Measurements from ENCODE around the gene TEDC1.

TEDC1 gene

GRCh38 chr14:105484069-105484996, 6.7 kb upstream of the TEDC1 start:
- DNase-seq (ENCODE audit: low read depth in 2 of 2, low spot score in 1 of 2), result peak in 1 of 2 donors; percentile 43

GRCh38 chr14:105484997-105485393, 6.1 kb upstream of the TEDC1 start:
- DNase-seq (ENCODE audit: low read depth in 2 of 2, low spot score in 1 of 2), result no peak

- no peak for DNase-seq (ENCODE audit: low read depth in 2 of 2, low spot score in 1 of 2)
These were observed 5.3 kb upstream of the TEDC1 start for GRCh38 chr14:105485739-105486162.

GRCh38 chr14:105486163-105486973, 4.7 kb upstream of the TEDC1 start, which contains the start of gene CRIP1:
TSS of gene CRIP1 (plus strand) at chr14:105486886. CDS start at chr14:105487260, 374 bp downstream.
- DNase-seq (ENCODE audit: low read depth in 2 of 2, low spot score in 1 of 2), result no peak

DNA sequence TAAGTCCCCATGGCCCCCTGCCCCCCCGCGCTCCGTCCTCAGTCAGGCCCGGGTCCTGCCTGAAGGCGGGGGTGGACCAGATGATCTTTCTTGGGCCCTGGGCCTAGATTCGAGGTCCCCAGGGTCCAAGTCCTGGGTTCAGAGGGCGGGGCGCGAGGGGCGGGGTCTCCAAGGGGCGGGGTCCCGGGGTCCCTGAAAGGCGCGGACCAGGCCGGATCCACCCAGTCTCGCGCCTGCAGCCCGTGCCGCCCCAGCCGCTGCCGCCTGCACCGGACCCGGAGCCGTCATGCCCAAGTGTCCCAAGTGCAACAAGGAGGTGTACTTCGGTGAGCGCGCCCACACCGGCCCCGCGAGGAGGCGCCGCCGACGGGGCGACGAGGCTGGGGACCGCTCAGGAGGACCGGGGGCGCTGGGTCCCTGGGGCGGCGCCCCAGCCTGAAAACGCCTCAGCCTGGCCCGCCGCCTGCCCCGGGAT, 4.0 kb upstream of the TEDC1 start:
- DNase-seq (ENCODE audit: low read depth in 2 of 2, low spot score in 1 of 2), result peak in 1 of 2 donors; percentile 47

GRCh38 chr14:105487449-105487985, 3.5 kb upstream of the TEDC1 start:
- peak in 1 of 2 donors; percentile 53 for DNase-seq (ENCODE audit: low read depth in 2 of 2, low spot score in 1 of 2)

DNA sequence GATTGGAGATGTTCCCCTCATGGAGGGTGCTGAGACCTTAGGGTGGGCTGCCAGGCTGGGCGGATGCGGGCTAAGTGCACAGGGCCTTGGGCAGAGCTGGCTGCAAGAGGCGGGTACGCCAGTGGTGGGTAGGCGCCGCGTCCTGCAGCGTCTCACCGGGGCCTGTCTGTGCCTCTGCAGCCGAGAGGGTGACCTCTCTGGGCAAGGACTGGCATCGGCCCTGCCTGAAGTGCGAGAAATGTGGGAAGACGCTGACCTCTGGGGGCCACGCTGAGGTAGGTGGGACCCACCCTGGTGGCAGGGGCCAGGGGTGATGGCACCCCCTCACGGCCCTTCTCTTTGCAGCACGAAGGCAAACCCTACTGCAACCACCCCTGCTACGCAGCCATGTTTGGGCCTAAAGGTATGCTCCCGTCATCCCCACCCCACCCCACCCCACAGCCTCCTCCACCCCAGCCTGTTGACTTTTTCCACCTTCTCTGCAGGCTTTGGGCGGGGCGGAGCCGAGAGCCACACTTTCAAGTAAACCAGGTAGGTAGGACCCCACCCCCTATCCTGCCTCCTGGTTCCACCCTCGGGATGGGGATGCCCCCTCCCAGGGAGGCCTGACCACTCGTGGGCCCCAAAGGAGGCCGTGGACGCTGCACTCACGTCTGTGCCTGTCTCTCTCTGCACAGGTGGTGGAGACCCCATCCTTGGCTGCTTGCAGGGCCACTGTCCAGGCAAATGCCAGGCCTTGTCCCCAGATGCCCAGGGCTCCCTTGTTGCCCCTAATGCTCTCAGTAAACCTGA, 2.9 kb upstream of the TEDC1 start:
- DNase-seq (ENCODE audit: low read depth in 2 of 2, low spot score in 1 of 2), result no peak

GRCh38 chr14:105488781-105489541, 2.1 kb upstream of the TEDC1 start:
- no peak for DNase-seq (ENCODE audit: low read depth in 2 of 2, low spot score in 1 of 2)

- DNase-seq (ENCODE audit: low read depth in 2 of 2, low spot score in 1 of 2), result peak; percentile 62 to 72
These were observed 1.3 kb upstream of the TEDC1 start for GRCh38 chr14:105489542-105490266.

DNA sequence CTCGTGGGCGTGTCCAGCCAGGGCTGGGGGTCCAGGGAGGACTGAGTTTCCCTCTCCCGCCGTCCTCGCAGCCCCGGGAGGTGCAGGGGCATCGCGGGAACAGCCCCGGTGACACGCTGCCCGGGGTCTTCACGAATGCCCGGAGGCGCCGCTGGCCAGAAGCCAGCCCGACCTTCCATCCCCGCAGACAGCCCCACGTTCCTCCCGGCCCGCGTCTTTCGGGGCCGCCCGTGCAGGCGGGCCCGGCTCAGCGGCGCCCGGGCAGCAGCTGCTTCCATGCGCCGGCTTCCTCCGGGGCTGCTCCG, 827 bp upstream of the TEDC1 start:
- no peak for DNase-seq (ENCODE audit: low read depth in 2 of 2, low spot score in 1 of 2)

DNA sequence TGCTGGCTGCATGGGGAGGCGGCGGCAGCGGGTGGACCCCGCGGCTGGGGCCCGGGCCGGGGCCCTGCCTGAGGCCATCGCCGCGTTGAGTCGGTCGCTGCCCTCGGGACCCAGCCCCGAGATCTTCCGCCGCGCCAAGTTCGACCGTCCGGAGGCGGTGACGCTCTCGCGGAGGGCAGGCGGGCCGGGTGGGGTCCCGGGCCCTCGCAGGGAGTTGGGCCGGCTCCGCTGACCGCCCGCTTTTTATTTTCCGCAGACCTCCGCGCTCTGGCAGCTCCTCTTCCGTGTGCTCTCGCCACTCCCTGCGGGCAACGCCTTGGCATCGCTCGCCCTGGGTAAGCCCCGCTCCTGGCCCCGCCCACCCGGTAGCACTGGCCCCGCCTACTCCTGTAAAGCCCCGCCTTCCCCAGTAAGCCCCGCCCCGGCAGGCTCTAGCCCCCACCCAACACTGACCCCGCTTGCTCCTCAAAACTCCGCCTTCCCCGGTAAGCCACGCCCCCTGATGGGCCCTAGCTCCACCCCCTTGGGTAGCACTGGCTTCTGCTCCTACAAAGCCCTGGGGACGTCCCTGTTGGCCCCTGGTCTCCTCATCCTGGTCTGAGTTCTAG, 424 bp downstream of the TEDC1 start:
- peak in 1 of 2 donors; percentile 75 for DNase-seq (ENCODE audit: low read depth in 2 of 2, low spot score in 1 of 2)

- no peak for DNase-seq (ENCODE audit: low read depth in 2 of 2, low spot score in 1 of 2)
These were observed 1.3 kb downstream of the TEDC1 start for GRCh38 chr14:105492031-105492970.

GRCh38 chr14:105492971-105493871, 2.2 kb downstream of the TEDC1 start:
- DNase-seq (ENCODE audit: low read depth in 2 of 2, low spot score in 1 of 2), result no peak

DNA sequence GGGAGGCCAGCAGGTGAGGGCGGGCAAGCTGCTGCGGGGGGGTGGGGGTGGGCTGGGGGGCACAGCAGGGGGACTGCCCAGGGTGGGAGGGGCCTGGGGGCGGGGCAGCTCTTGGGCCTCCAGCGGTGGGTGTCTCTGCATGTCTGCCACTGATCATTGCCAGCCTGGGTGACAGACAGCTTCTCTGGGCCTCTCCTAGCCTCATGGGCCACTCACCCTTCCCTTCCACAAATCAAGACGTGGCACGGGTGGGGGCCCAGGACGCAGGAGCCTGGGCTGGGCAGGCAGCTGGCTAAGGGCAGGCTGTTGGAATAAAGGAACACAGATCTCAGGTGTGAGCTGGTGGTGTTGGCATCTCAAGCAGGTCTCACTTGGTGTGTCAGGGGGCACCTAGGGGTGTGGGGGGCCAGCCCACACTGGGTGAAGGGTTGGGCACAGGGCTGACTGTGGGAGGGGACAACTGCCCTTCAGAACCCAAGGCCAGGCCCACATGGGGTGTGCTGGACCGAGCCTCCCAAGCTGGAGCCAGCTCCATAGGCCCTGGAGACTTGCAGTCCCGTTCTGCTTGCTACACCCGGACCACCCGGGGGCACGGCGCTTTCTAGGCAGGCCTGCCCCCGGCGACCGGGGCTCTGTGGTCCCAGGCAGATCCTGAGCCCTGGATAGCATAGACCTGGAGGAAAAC, 3.0 kb downstream of the TEDC1 start:
- DNase-seq (ENCODE audit: low read depth in 2 of 2, low spot score in 1 of 2), result no peak

GRCh38 chr14:105494606-105494929, 3.5 kb downstream of the TEDC1 start:
- DNase-seq (ENCODE audit: low read depth in 2 of 2, low spot score in 1 of 2), result no peak

Measured in stimulated activated CD8-positive, alpha-beta memory T cell treated with anti-CD3 and anti-CD28 coated beads, Interleukin-4, amount 100 ng/mL, for 1 hour (primary cell).